ENCODE data around the gene ANXA5.

- TF ChIP-seq, protein P1, sequence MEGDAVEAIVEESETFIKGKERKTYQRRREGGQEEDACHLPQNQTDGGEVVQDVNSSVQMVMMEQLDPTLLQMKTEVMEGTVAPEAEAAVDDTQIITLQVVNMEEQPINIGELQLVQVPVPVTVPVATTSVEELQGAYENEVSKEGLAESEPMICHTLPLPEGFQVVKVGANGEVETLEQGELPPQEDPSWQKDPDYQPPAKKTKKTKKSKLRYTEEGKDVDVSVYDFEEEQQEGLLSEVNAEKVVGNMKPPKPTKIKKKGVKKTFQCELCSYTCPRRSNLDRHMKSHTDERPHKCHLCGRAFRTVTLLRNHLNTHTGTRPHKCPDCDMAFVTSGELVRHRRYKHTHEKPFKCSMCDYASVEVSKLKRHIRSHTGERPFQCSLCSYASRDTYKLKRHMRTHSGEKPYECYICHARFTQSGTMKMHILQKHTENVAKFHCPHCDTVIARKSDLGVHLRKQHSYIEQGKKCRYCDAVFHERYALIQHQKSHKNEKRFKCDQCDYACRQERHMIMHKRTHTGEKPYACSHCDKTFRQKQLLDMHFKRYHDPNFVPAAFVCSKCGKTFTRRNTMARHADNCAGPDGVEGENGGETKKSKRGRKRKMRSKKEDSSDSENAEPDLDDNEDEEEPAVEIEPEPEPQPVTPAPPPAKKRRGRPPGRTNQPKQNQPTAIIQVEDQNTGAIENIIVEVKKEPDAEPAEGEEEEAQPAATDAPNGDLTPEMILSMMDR (IDR thresholded peaks at IDR 0.05): no peak
- TF ChIP-seq REST (IDR thresholded peaks at IDR 0.05; ENCODE audit: insufficient read depth in 1 of 2, low read depth in 2 of 2, low read length in 1 of 2): no peak
- no peak for TF ChIP-seq POLR2AphosphoS5 (IDR thresholded peaks at IDR 0.05; ENCODE audit: low read depth, low read length)
- TF ChIP-seq SIN3A (IDR thresholded peaks at IDR 0.05; ENCODE audit: borderline replicate concordance, insufficient read depth, low read depth, low read length): no peak
These were observed 22.6 kb downstream of the ANXA5 start for GRCh38 chr4:121674191-121674590.
